Activated CD4-positive, alpha-beta T cell treated with anti-CD3 and anti-CD28 coated beads for 36 hours (primary cell): Measurements from ENCODE around the gene GNG4. TPM values are rescaled to one million over a fixed set of nuclear protein-coding genes. Genes with fewer than 3 reads are reported as not detected.
A peak's percentile ranks its signal among the peaks of the same experiment; 100 is the strongest.
"Not testable (repeated sequence)": the region's sequence is repeated elsewhere in the genome, so short reads cannot be mapped to it uniquely, and the experiment has no call there.

Experiments used
- ATAC-seq: fragments of 200-7000 bp; cut with Tn5 transposase; one replicate; pipeline ENCODE4 v1.10.0; 2021; ENCODE audit warnings: mild to moderate bottlenecking, moderate library complexity
- CTCF ChIA-PET: fragments of 350-600 bp; sonication (Branson Sonifier 250); formaldehyde crosslinking; loops from one replicate; lab custom pipeline; 2021; ENCODE audit warnings: antibody characterized with exemption; lab: Charles Lee
- POLR2A ChIA-PET: fragments of 350-600 bp; sonication (Branson Sonifier 250); formaldehyde crosslinking; loops from one replicate; lab custom pipeline; 2021; ENCODE audit warnings: antibody characterized with exemption, inconsistent platforms; lab: Charles Lee
- DNase-seq: peaks from one replicate; pipeline ENCODE4 v3.0.0-alpha.2; 2020
- H3K27ac Mint-ChIP-seq: one replicate; pipeline ENCODE4 v1.8.0; 2021; ENCODE audit warnings: mixed read lengths
- H3K27me3 Mint-ChIP-seq: one replicate; pipeline ENCODE4 v1.8.0; 2021; ENCODE audit warnings: mixed read lengths
- H3K36me3 Mint-ChIP-seq: one replicate; pipeline ENCODE4 v1.8.0; 2021; ENCODE audit warnings: low read depth, mixed read lengths
- H3K4me1 Mint-ChIP-seq: one replicate; pipeline ENCODE4 v1.8.0; 2021; ENCODE audit warnings: mixed read lengths
- H3K4me3 Mint-ChIP-seq: one replicate; pipeline ENCODE4 v1.8.0; 2021; ENCODE audit warnings: mild to moderate bottlenecking, moderate library complexity, mixed read lengths
- H3K9me3 Mint-ChIP-seq: one replicate; pipeline ENCODE4 v1.8.0; 2021; ENCODE audit warnings: low read depth, mixed read lengths
- intact Hi-C, 2 experiments: fragments of 100-400 bp; cut with DNase I in 1 of 2; cut with micrococcal nuclease in 1 of 2; formaldehyde crosslinking; loops; one replicate each; pipeline versions ENCODE4 v1.14.2 to v1.15.1; 2022 to 2024; cut with DNase I, micrococcal nuclease
- total RNA-seq, 2 experiments: library from RNA; stranded (reverse); gene quantifications; one replicate each; pipeline ENCODE4 v1.2.3, GENCODE V29; 2021

GNG4 gene
- total RNA-seq, 2 experiments from 2014 or later: 0.98 to 1.7 TPM

- Mint-ChIP-seq H3K4me3 (peak overlapping the region; percentile 73), H3K9me3 (no peaks in the 10 kb centered on the region), H3K27ac (peak overlapping the region; percentile 59), H3K4me1 (peaks cover 9% of the 10 kb centered on the region), H3K27me3 (peaks cover 59% of the 10 kb centered on the region), H3K36me3 (peaks cover 1% of the 10 kb centered on the region)
- intact Hi-C loops: no loop called here
- ChIA-PET CTCF (interaction anchor here (0.9 kb wide), 1 partner anchor 9 kb away, joined by 9 read pairs; no protein-coding TSS in a partner anchor), POLR2A (no interaction called here)
- ATAC-seq: peak; percentile 86
- DNase-seq: peak; percentile 83
Measured at GRCh38 chr1:235648954-235649367, 623 bp downstream of the GNG4 start.

DNA sequence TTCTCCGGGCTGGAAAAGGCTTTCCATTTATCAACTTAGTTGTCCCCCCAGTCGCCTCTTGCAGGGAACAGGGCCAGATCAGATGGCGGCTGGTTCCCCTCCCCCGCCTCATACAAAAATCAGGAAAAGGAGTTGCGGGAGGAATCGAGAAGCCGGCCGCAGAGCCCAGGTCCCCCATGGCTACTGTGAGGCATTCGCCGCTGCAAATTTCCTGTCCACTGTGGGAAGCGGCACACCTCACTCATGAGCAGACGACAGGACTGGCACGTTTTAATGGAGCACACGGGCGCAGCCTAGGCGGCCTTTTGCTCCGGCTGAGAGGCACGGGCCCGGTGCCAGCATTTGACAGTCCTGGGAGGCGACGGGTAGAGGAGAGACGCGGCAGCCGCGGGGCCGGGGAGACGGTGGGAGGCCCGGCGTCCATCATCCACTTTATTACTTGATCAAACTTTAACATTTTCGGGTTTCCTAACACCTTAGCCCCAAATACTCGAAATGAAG, 1.1 kb downstream of the GNG4 start:
- ChIA-PET CTCF (interaction anchor here (0.9 kb wide), 1 partner anchor 10 kb away, joined by 9 read pairs; no protein-coding TSS in a partner anchor), POLR2A (no interaction called here)
- H3K27me3 Mint-ChIP-seq: peaks cover 56% of the 10 kb centered on the region
- H3K4me3 Mint-ChIP-seq: peak overlapping the region; percentile 73
- H3K36me3 Mint-ChIP-seq: no peaks in the 10 kb centered on the region
- intact Hi-C loops: no loop called here
- DNase-seq (no peak), ATAC-seq (no peak)
- H3K9me3 Mint-ChIP-seq: no peaks in the 10 kb centered on the region
- H3K27ac Mint-ChIP-seq: no peak overlapping the region
- peaks cover 10% of the 10 kb centered on the region for H3K4me1 Mint-ChIP-seq

DNA sequence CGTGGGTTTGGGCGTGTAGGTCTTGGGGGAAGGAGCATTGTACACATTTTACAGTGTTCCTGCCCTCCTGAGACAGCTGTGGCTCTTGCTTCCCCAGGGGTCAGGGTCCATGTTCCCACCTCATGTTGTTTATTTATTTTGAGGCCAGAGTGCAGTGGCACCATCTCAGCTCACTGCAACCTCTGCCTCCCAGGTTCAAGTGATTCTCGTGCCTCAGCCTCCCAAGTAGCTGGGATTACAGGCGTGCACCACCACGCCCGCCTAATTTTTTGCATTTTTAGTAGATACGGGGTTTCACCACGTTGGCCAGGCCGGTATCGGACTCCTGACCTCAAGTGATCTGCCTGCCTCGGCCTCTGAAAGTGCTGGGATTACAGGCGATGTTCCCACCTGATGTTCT, 2.0 kb downstream of the GNG4 start:
- Mint-ChIP-seq H3K27me3 (peaks cover 53% of the 10 kb centered on the region), H3K4me1 (peaks cover 19% of the 10 kb centered on the region)
- intact Hi-C loops, DNase-seq, H3K27ac Mint-ChIP-seq, POLR2A ChIA-PET, H3K36me3 Mint-ChIP-seq, H3K4me3 Mint-ChIP-seq, ATAC-seq, H3K9me3 Mint-ChIP-seq: not testable (repeated sequence)
- CTCF ChIA-PET: interaction anchor here (0.5 kb wide), 1 partner anchor 11 kb away, joined by 3 read pairs; no protein-coding TSS in a partner anchor

- no peak overlapping the region for H3K4me3 Mint-ChIP-seq
- POLR2A ChIA-PET: no interaction called here
Measured at GRCh38 chr1:235646463-235646862, 3.1 kb downstream of the GNG4 start.

DNA sequence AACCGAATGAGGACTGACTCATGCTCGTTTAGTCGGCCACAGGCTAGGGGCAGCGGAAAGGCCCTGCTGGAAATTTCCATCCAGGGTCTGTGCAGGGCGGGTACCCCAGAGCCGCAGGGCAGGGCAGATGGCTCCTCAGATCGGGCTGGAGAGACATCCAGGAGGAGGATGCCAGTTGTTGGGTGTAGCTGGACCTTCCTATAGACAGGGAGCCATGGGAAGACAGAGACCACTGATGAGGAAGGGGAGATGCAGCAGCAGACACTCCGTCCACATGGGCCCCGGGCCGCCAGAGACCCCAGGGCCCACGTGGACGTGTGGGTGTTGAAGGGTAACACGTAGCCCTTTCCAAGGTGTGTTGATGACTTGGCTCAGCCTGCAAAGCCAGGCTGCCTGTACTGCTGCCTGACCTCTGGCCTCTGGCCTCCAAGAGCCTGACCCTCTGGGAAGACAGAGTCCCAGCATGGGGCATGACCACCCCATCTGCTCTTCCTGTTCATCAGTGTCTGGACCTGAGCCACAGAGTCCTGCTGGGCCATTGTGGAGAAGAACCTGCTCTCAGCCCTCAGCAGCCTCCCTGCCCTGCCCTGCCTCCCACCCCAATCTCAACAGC, 4.8 kb downstream of the GNG4 start:
- intact Hi-C loops: loop anchor here in 1 of 2 experiments (5.0 kb wide), 1 partner anchor 328 kb away; no protein-coding TSS in a partner anchor
- H3K4me1 Mint-ChIP-seq: peaks cover 28% of the 10 kb centered on the region
- H3K27ac Mint-ChIP-seq: no peak overlapping the region
- no peaks in the 10 kb centered on the region for H3K36me3 Mint-ChIP-seq
- ChIA-PET CTCF (interaction anchor here (0.7 kb wide), 1 partner anchor 54 kb away, joined by 3 read pairs; no protein-coding TSS in a partner anchor), POLR2A (interaction anchor here (0.6 kb wide), 1 partner anchor 399 kb away, joined by 3 read pairs; no protein-coding TSS in a partner anchor)
- H3K27me3 Mint-ChIP-seq: peaks cover 40% of the 10 kb centered on the region
- H3K4me3 Mint-ChIP-seq: no peak overlapping the region
- no peak for DNase-seq
- no peaks in the 10 kb centered on the region for H3K9me3 Mint-ChIP-seq
- ATAC-seq: no peak

More at GRCh38 chr1:235646463-235646862, 3.1 kb downstream of the GNG4 start:
- ATAC-seq (no peak), DNase-seq (no peak)
- Mint-ChIP-seq H3K4me1 (peaks cover 29% of the 10 kb centered on the region), H3K36me3 (no peaks in the 10 kb centered on the region), H3K27me3 (peaks cover 48% of the 10 kb centered on the region), H3K27ac (no peak overlapping the region), H3K9me3 (no peaks in the 10 kb centered on the region)
- intact Hi-C loops: no loop called here
- CTCF ChIA-PET: interaction anchor here (0.6 to 0.8 kb wide), 3 partner anchors 52 to 142 kb away, joined by 3 to 4 read pairs (median 3); partner anchors contain the start of gene B3GALNT2

- Mint-ChIP-seq H3K4me3 (no peak overlapping the region), H3K36me3 (no peaks in the 10 kb centered on the region), H3K27me3 (peaks cover 40% of the 10 kb centered on the region), H3K4me1 (peaks cover 28% of the 10 kb centered on the region), H3K9me3 (no peaks in the 10 kb centered on the region), H3K27ac (no peak overlapping the region)
- ATAC-seq: no peak
- intact Hi-C loops: loop anchor here (2.0 to 5.0 kb wide), 3 partner anchors 53 to 328 kb away; partner anchors contain the start of gene B3GALNT2 (in 1 of the 2)
- no peak for DNase-seq
- ChIA-PET CTCF (no interaction called here), POLR2A (no interaction called here)
Measured at GRCh38 chr1:235643837-235644692, 5.5 kb downstream of the GNG4 start.

GRCh38 chr1:235642943-235643371, 6.6 kb downstream of the GNG4 start:
- Mint-ChIP-seq H3K4me3 (no peak overlapping the region), H3K9me3 (no peaks in the 10 kb centered on the region), H3K36me3 (no peaks in the 10 kb centered on the region), H3K27me3 (peaks cover 29% of the 10 kb centered on the region), H3K27ac (peak overlapping the region; percentile 71), H3K4me1 (peaks cover 23% of the 10 kb centered on the region)
- ChIA-PET POLR2A (no interaction called here), CTCF (interaction anchor here (1.4 kb wide), 1 partner anchor 9 kb away, joined by 4 read pairs; no protein-coding TSS in a partner anchor)
- intact Hi-C loops: loop anchor here (1.0 to 5.0 kb wide), 4 partner anchors 54 to 329 kb away; partner anchors contain the start of gene B3GALNT2 (in 1 of the 2)
- DNase-seq (no peak), ATAC-seq (no peak)

GRCh38 chr1:235642011-235642942, 7.3 kb downstream of the GNG4 start:
- CTCF ChIA-PET: interaction anchor here (0.6 to 1.4 kb wide), 5 partner anchors 8 to 1880 kb away, joined by 3 to 4 read pairs (median 3); no protein-coding TSS in a partner anchor
- intact Hi-C loops: loop anchor here (1.0 to 5.0 kb wide), 4 partner anchors 55 to 330 kb away; partner anchors contain the start of gene B3GALNT2 (in 1 of the 2)
- peaks cover 25% of the 10 kb centered on the region for H3K27me3 Mint-ChIP-seq
- no peaks in the 10 kb centered on the region for H3K9me3 Mint-ChIP-seq
- peak overlapping the region; percentile 47 for H3K4me3 Mint-ChIP-seq
- POLR2A ChIA-PET: interaction anchor here (0.5 kb wide), 1 partner anchor 138 kb away, joined by 3 read pairs; the partner anchor contains the start of gene B3GALNT2
- peaks cover 23% of the 10 kb centered on the region for H3K4me1 Mint-ChIP-seq
- DNase-seq (peak; percentile 84), ATAC-seq (peak; percentile 89)
- H3K27ac Mint-ChIP-seq: peak overlapping the region; percentile 77
- no peaks in the 10 kb centered on the region for H3K36me3 Mint-ChIP-seq

DNA sequence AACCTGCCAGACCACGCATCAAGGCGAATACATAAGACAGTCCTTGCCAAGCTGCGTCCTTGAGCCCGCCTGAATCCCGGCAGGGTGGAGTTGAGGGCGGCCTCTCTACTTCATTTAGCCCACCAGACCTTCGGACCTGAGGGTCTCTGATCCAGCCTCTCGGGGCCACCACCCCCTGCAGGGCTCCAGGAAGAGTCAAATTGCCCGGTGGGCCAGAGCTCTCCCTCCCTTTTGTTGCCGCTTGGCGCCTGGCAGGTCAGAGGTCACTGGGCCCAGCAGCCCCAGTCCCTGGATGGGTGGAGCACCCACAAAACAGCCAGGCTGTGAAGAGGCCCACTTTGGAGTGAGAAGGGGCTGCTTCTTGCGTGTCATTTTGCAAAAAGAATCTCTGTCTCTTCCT, 9.0 kb downstream of the GNG4 start:
- Mint-ChIP-seq H3K27ac (no peak overlapping the region), H3K9me3 (no peaks in the 10 kb centered on the region), H3K27me3 (peaks cover 13% of the 10 kb centered on the region), H3K4me1 (peaks cover 23% of the 10 kb centered on the region), H3K36me3 (no peaks in the 10 kb centered on the region), H3K4me3 (no peak overlapping the region)
- CTCF ChIA-PET: no interaction called here
- intact Hi-C loops: loop anchor here in 1 of 2 experiments (5.0 kb wide), 1 partner anchor 332 kb away; no protein-coding TSS in a partner anchor
- ATAC-seq: no peak
- POLR2A ChIA-PET: no interaction called here
- DNase-seq: no peak
